SU-DHL-6 (cell line): ENCODE measurements around the gene OR4E1.

Experiments
- H2AFZ ChIP-seq: fragments of 200-600 bp; sonication (generic); 2 replicates; pipeline ENCODE4 v1.6.1; 2014; ENCODE audit warnings: low read depth, mild to moderate bottlenecking, moderate library complexity, mixed read lengths, antibody characterized with exemption, low read length; ENCODE audit not compliant: severe bottlenecking
- H3F3A ChIP-seq: fragments of 200-600 bp; shearing (Covaris generic); 2 replicates; pipeline ENCODE4 v1.6.0; 2016; ENCODE audit warnings: antibody characterized with exemption, mild to moderate bottlenecking; ENCODE audit not compliant: insufficient read depth
- H3K27ac ChIP-seq: fragments of 200-600 bp; sonication (generic); 2 replicates; pipeline ENCODE4 v1.5.1; 2016; ENCODE audit warnings: low read depth, mild to moderate bottlenecking, low read length, moderate library complexity, mixed read lengths
- H3K27me3 ChIP-seq: fragments of 200-600 bp; sonication (generic), shearing (Covaris generic); 2 replicates; pipeline ENCODE4 v1.6.0; 2014; ENCODE audit warnings: mild to moderate bottlenecking, low read length
- H3K36me3 ChIP-seq: fragments of 200-600 bp; sonication (generic); 2 replicates; pipeline ENCODE4 v1.6.1; 2014; ENCODE audit warnings: mild to moderate bottlenecking, low read length, mixed read lengths
- H3K4me2 ChIP-seq: fragments of 300-600, 200-600 bp; shearing (Covaris generic), sonication (generic); 2 replicates; pipeline ENCODE4 v1.6.0; 2014; ENCODE audit warnings: low read length, low read depth, mild to moderate bottlenecking; ENCODE audit not compliant: poor library complexity, severe bottlenecking
- H3K4me3 ChIP-seq: fragments of 200-600 bp; sonication (generic); 2 replicates; pipeline ENCODE4 v1.5.1; 2014; ENCODE audit warnings: antibody characterized with exemption, low read length, mild to moderate bottlenecking, mixed read lengths; ENCODE audit not compliant: insufficient read depth, poor library complexity, severe bottlenecking
- H3K79me2 ChIP-seq: fragments of 200-600 bp; sonication (generic); 2 replicates; pipeline ENCODE4 v1.6.1; 2014; ENCODE audit warnings: mild to moderate bottlenecking, low read length, moderate library complexity; ENCODE audit not compliant: insufficient read depth
- H3K9ac ChIP-seq: fragments of 200-600 bp; sonication (generic); 2 replicates; pipeline ENCODE4 v1.7.0; 2014; ENCODE audit warnings: mild to moderate bottlenecking, low read length
- H3K9me2 ChIP-seq: fragments of 200-600 bp; sonication (generic); replicated peaks from 2 replicates; pipeline ENCODE4 v1.6.1; 2014; ENCODE audit warnings: low read length; ENCODE audit not compliant: insufficient read depth
- H3K9me3 ChIP-seq: fragments of 200-600 bp; sonication (generic); 2 replicates; pipeline ENCODE4 v1.6.1; 2014; ENCODE audit warnings: low read length, mixed read lengths; ENCODE audit not compliant: insufficient read depth
- H4K20me1 ChIP-seq: fragments of 200-600 bp; sonication (generic); 2 replicates; pipeline ENCODE4 v1.6.1; 2014; ENCODE audit warnings: low read depth, mild to moderate bottlenecking, antibody characterized with exemption, low read length, moderate library complexity, mixed read lengths
- CTCF ChIP-seq: fragments of 200-600 bp; sonication (generic); IDR thresholded peaks from one replicate; pipeline ENCODE4 v1.5.1; 2017; ENCODE audit warnings: antibody characterized with exemption, mild to moderate bottlenecking, low read length, moderate library complexity; ENCODE audit not compliant: insufficient read depth, poor library complexity, severe bottlenecking
- EZH2phosphoT487 ChIP-seq: fragments of 200-600 bp; sonication (generic), shearing (Covaris generic); conservative IDR thresholded peaks from 2 replicates; pipeline ENCODE4 v1.6.1; 2018; ENCODE audit warnings: mild to moderate bottlenecking, antibody characterized with exemption, low read length, moderate library complexity, mixed read lengths

The OR4E1 gene

GRCh38 chr14:21652209-21652808, 21.3 kb downstream of the OR4E1 start:
- H3K36me3 ChIP-seq, result no peaks in the 10 kb centered on the region
- H3K9ac ChIP-seq, result no peak overlapping the region
- no peak overlapping the region for H3K27ac ChIP-seq
- H3K9me2 ChIP-seq, result no peaks in the 10 kb centered on the region
- H4K20me1 ChIP-seq, result no peaks in the 10 kb centered on the region
- H3K79me2 ChIP-seq, result no peaks in the 10 kb centered on the region
- no peak for TF ChIP-seq CTCF
- TF ChIP-seq EZH2phosphoT487, result no peak
- H3F3A ChIP-seq, result no peaks in the 10 kb centered on the region
- no peak overlapping the region for H3K4me3 ChIP-seq
- no peaks in the 10 kb centered on the region for H3K9me3 ChIP-seq
- no peaks in the 10 kb centered on the region for H3K27me3 ChIP-seq
- H2AFZ ChIP-seq, result no peak overlapping the region
- H3K4me2 ChIP-seq, result no peak overlapping the region

GRCh38 chr14:21647380-21647779, 26.2 kb downstream of the OR4E1 start:
- H3K27ac ChIP-seq, result no peak overlapping the region
- TF ChIP-seq EZH2phosphoT487 (no peak), CTCF (no peak)
- no peaks in the 10 kb centered on the region for H3K27me3 ChIP-seq
- H3K4me3 ChIP-seq, result no peak overlapping the region
- no peaks in the 10 kb centered on the region for H3K36me3 ChIP-seq
- no peak overlapping the region for H3K9ac ChIP-seq
- H3K4me2 ChIP-seq, result no peak overlapping the region
- no peaks in the 10 kb centered on the region for H3K79me2 ChIP-seq
- no peaks in the 10 kb centered on the region for H3F3A ChIP-seq
- no peak overlapping the region for H2AFZ ChIP-seq
- H4K20me1 ChIP-seq, result no peaks in the 10 kb centered on the region
- H3K9me2 ChIP-seq, result no peaks in the 10 kb centered on the region
- no peaks in the 10 kb centered on the region for H3K9me3 ChIP-seq

- Histone ChIP-seq H3K4me2 (peak overlapping the region; percentile 1), H2AFZ (peak overlapping the region; percentile 6)
- TF ChIP-seq CTCF (no peak), EZH2phosphoT487 (no peak)
These were observed 30.2 kb downstream of the OR4E1 start for GRCh38 chr14:21643407-21643806.

More at GRCh38 chr14:21643407-21643806, 30.2 kb downstream of the OR4E1 start:
- no peak overlapping the region for H3K4me3 ChIP-seq
- H3K9me3 ChIP-seq, result no peaks in the 10 kb centered on the region
- no peaks in the 10 kb centered on the region for H3K79me2 ChIP-seq
- no peaks in the 10 kb centered on the region for H3K27me3 ChIP-seq
- no peak overlapping the region for H3K9ac ChIP-seq
- H3K36me3 ChIP-seq, result no peaks in the 10 kb centered on the region
- H3F3A ChIP-seq, result no peaks in the 10 kb centered on the region; the same call in 1 of the 2 replicates
- H3K27ac ChIP-seq, result no peak overlapping the region
- no peaks in the 10 kb centered on the region for H4K20me1 ChIP-seq
- H3K9me2 ChIP-seq, result no peaks in the 10 kb centered on the region
